ENCODE measurements around the gene FBN1.

The FBN1 gene

GRCh38 chr15:48397841-48398240 lies 247.7 kb downstream of the FBN1 start:
- DNase-seq (ENCODE audit: low read depth in 2 of 2), result no peak

GRCh38 chr15:48396020-48396419 lies 249.5 kb downstream of the FBN1 start:
- DNase-seq (ENCODE audit: low read depth in 2 of 2), result no peak

GRCh38 chr15:48395521-48396011 lies 249.9 kb downstream of the FBN1 start:
- no peak for DNase-seq (ENCODE audit: low read depth in 2 of 2)

GRCh38 chr15:48394970-48395369 lies 250.5 kb downstream of the FBN1 start:
- no peak for DNase-seq (ENCODE audit: low read depth in 2 of 2)

- no peak for DNase-seq (ENCODE audit: low read depth in 2 of 2)
Observed at GRCh38 chr15:48393645-48394506, 251.6 kb downstream of the FBN1 start.

- DNase-seq (ENCODE audit: low read depth in 2 of 2), result no peak
Observed at GRCh38 chr15:48392356-48392755, 253.2 kb downstream of the FBN1 start.

GRCh38 chr15:48391950-48392349 lies 253.6 kb downstream of the FBN1 start:
- DNase-seq (ENCODE audit: low read depth in 2 of 2), result no peak

- no peak for DNase-seq (ENCODE audit: low read depth in 2 of 2)
Observed at GRCh38 chr15:48389691-48390143, 255.8 kb downstream of the FBN1 start.

GRCh38 chr15:48388910-48389309 lies 256.6 kb downstream of the FBN1 start:
- no peak for DNase-seq (ENCODE audit: low read depth in 2 of 2)

GRCh38 chr15:48388016-48388851 lies 257.3 kb downstream of the FBN1 start:
- DNase-seq (ENCODE audit: low read depth in 2 of 2), result no peak

- no peak for DNase-seq (ENCODE audit: low read depth in 2 of 2)
Observed at GRCh38 chr15:48385031-48385830, 260.3 kb downstream of the FBN1 start.

- DNase-seq (ENCODE audit: low read depth in 2 of 2), result no peak
Observed at GRCh38 chr15:48384616-48385015, 260.9 kb downstream of the FBN1 start.

GRCh38 chr15:48383031-48383430 lies 262.5 kb downstream of the FBN1 start:
- DNase-seq (ENCODE audit: low read depth in 2 of 2), result no peak

- DNase-seq (ENCODE audit: low read depth in 2 of 2), result no peak
Observed at GRCh38 chr15:48381861-48382260, 263.6 kb downstream of the FBN1 start.

GRCh38 chr15:48380198-48380597 lies 265.3 kb downstream of the FBN1 start:
- DNase-seq (ENCODE audit: low read depth in 2 of 2), result no peak

- no peak for DNase-seq (ENCODE audit: low read depth in 2 of 2)
Observed at GRCh38 chr15:48375767-48376166, 269.7 kb downstream of the FBN1 start.

- no peak for DNase-seq (ENCODE audit: low read depth in 2 of 2)
Observed at GRCh38 chr15:48374472-48374871, 271.0 kb downstream of the FBN1 start.

GRCh38 chr15:48373821-48374451 lies 271.6 kb downstream of the FBN1 start:
- DNase-seq (ENCODE audit: low read depth in 2 of 2), result no peak

GRCh38 chr15:48371961-48372360 lies 273.5 kb downstream of the FBN1 start:
- no peak for DNase-seq (ENCODE audit: low read depth in 2 of 2)

GRCh38 chr15:48371550-48371949 lies 274.0 kb downstream of the FBN1 start:
- DNase-seq (ENCODE audit: low read depth in 2 of 2), result no peak

- no peak for DNase-seq (ENCODE audit: low read depth in 2 of 2)
Observed at GRCh38 chr15:48370460-48370859, 275.0 kb downstream of the FBN1 start.

Measured in stimulated activated CD8-positive, alpha-beta memory T cell treated with anti-CD3 and anti-CD28 coated beads, Interleukin-7, amount 100 ng/mL, for 1 hour (primary cell).